T-helper 1 cell (primary cell): ENCODE measurements around the gene TSPAN1.
A peak's percentile ranks its signal among the peaks of the same experiment; 100 is the strongest.

ENCODE experiments used
- DNase-seq, 5 donors: peaks; one replicate each; pipeline ENCODE4 v3.0.0-alpha.2; 2012 to 2020

The TSPAN1 gene

GRCh38 chr1:46188295-46189030 lies 13.6 kb downstream of the TSPAN1 start:
- DNase-seq = no peak

DNA sequence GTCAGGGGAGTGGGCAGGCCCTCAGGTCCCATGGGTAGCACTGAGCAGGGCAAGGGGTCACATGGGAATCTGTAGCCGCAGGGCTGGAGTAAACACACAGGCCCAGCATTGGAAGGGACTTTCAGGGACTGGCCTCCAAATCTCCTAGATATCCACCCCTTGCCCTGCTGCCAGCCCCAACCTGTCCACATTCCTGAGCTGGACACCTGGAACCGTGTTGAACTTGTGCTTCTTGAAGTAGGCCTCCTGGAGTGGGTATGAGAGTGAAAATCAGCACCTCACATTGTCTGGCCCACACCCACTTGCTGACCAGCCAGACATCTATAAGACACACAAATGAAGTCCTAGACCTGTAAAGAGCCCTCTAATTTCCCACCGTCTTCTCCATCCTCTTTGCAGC lies 15.7 kb downstream of the TSPAN1 start:
- DNase-seq = no peak

DNA sequence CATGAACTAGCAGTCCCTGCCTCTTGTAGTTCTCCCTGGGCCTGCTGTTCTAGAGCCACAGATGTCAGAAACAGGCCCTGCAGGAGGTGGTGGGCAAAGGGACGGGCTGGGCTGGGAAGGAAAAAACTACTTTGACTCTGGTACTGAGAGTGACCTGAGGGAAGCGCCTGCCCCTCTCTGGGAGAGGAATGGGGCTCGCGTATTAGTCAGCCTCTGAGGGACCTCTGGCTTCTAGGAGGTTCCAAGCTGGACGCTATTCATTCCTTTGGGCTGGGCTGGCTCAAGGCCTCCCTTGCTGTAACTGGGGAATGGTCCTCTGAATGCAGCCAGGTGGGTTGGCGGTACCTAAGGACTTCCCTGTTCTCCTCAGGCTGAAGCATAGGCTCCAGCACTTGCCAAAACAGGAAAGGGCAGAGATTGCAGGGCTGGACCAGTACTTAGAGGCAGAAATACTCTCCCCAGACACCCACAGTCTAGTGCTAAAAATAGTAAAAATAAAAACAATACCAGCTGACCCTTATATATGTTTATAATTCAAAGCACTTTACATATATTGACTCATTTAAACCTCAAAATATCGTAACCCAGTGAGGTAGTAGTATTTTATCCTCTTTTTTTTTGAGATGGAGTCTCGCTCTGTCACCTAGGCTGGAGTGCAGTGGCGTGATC lies 16.3 kb downstream of the TSPAN1 start:
- DNase-seq = no peak

DNA sequence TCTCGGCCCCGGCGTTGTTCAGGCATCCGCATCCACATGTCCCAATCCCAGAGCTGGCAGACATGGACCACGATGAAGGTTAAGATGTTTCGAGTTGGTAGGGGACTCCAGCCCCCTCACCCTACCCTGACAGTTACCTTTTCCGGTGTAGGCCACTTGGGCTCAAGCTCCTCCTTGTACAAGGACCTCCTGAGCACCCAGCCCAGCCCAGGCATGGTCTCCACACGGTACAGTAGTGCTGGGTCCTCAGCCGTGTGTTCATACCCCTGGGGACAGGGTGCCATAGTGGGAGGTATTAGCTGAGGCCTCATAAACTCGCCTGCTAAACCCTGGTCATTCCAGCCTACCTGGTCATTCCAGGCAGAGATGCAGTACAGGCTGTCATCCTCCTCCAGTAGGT lies 17.3 kb downstream of the TSPAN1 start:
- no peak for DNase-seq

- DNase-seq = no peak
Observed at GRCh38 chr1:46193285-46193684, 18.4 kb downstream of the TSPAN1 start.

- DNase-seq = no peak
Observed at GRCh38 chr1:46193984-46194570, 19.2 kb downstream of the TSPAN1 start.

DNA sequence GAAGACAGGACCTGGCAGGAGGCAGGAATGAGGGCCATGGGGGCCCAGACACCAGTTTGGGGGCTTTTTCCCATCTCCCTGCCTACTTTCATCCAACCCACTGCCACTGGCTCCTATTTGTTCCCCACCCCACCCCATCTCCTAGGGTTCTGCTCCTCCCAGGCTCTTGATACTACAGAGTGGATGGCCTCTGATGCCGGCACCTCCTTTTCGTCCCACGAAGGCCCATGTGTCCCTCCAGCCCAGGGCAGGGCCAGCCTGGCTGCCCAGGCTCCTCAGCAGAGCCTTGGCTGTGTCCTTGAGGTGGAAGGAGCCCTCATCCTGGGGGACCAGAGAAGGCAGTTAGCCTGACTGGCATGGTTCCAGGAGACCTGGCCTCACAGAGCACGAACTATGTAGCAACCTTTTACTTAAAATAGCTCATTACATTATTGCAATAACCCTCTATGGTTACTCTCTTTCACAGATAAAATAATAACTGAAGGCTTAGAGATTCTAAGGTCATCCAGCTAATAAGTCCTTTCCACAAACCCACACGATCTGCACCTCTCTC lies 19.8 kb downstream of the TSPAN1 start:
- DNase-seq = no peak

DNA sequence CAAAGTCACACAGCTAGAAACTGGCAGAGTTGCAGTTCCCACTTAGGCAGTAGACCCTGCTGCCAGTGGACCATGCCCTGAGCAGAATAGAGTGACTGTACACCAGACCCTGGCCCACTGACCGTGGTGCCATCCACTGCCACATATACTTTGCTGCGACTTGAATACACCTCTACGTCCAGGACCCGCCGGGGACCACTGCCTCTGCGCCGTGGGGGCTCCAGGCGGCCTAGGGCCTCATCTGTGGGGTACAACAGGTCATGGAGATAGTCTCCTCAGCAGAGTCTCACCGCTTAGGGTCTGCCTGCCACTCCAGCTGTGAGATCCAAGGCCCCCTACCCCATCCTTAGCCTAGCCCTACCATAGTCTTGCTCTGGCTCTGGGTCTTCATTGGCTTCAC lies 21.7 kb downstream of the TSPAN1 start:
- no peak for DNase-seq

DNA sequence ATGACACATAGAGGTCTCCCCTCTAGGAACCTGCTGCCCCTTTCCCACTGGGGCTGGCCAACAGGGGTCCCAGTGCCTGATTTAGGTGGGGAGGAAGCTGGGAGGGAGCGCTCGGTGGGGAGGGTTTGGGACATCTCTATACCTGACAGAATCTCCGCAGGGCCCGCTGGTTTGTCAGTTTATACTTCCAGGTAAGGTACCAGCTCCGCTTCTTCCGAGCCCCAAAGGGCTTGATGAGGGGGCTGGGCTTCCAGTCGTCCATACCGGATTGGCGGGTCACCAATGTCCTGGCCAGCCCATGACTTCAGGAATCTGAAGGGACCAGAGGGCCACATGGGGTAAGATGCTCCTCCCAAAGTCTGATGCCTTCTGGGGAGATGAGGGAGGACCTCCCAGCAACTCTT lies 22.7 kb downstream of the TSPAN1 start:
- no peak for DNase-seq

- DNase-seq = peak; percentile 50 to 77 (median 63)
Observed at GRCh38 chr1:46197964-46198811, 23.3 kb downstream of the TSPAN1 start, which contains the start of gene POMGNT1. Gene POMGNT1 (minus strand): TSS chr1:46198434. CDS start chr1:46197821, 613 bp downstream.

DNA sequence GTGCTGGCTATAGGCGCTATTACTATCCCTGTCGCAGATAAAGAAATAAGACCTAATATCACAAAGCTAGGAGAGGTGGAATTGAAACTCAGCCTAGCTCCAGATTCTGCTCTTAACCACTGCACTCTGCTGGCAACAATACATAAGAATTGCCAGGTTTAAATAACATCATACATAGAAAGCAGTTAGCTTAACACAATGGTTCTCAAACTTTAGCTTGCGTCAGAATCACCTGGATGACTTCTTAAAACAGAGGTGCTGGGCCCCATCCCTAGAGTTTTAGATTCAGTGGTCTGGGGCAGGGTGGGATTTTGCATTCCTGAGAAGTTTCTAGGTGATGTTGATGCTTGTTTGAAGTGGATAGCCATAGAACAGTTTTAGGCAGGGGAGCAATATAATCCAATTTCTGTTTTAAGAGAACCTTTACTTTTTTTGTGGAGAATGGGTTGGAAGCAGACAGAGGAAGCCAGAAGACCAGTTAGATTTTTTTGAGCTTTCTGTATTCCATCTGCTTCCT lies 24.4 kb downstream of the TSPAN1 start:
- DNase-seq = no peak

- DNase-seq = no peak
Observed at GRCh38 chr1:46203738-46204405, 29.0 kb downstream of the TSPAN1 start.

DNA sequence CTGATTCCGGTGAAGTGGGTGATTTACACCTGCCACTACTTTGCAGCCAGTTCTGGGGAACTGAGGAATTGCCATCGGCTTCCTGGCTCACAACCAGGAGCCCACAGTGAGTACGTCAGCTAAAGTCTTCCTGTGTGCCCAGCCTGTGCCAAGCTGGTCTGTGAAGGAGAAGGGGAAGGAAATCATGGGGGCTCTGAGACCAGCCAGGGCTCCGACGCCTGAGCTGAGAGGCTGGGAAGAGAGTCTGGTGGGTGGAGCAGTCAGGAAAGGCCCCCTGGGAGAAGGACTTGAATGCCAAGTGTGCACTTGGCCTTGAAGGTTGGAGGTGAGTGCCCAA lies 29.5 kb downstream of the TSPAN1 start:
- DNase-seq = no peak

- no peak for DNase-seq
Observed at GRCh38 chr1:46205141-46205540, 30.3 kb downstream of the TSPAN1 start.

GRCh38 chr1:46205791-46206190 lies 30.9 kb downstream of the TSPAN1 start:
- DNase-seq = no peak

- no peak for DNase-seq
Observed at GRCh38 chr1:46206399-46206798, 31.5 kb downstream of the TSPAN1 start.

DNA sequence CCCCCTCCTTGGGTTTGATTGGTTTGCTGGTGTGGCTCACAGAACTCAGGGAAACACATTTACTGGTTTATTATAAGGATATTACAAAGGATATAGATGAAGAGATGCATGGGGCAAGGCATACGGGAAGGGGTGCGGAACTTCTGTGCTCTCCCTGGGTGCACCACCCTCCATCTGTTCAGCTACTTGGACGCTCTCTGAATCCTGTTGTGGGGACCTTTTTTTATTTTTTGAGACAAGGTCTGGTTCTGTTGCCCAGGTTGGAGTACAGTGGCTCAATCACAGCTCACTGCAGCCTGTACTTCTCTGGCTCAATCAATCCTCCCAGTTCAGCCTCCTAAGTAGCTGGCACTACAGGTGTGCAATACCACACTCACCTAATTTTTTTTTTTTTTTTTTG lies 35.7 kb downstream of the TSPAN1 start:
- DNase-seq = no peak

GRCh38 chr1:46211051-46211450 lies 36.2 kb downstream of the TSPAN1 start:
- DNase-seq = no peak

DNA sequence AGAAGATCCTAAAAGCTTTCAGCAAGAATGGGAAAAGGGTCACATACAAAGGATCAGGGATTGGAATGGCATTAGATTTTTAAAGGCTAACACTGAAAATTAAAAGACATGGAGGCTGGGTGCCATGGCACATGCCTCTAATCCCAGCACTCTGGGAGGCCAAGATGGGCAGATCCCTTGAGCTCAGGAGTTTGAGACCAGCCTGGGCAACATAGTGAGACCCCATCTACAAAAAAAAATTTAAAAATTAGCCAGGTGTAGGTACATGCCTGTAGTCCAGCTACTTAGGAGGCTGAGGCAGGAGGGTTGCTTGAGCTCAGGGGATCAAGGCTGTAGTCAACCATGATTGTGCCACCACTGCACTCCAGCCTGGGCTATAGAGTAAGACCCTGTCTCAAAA lies 40.6 kb downstream of the TSPAN1 start:
- no peak for DNase-seq

- DNase-seq = no peak
Observed at GRCh38 chr1:46218443-46218842, 43.6 kb downstream of the TSPAN1 start.

DNA sequence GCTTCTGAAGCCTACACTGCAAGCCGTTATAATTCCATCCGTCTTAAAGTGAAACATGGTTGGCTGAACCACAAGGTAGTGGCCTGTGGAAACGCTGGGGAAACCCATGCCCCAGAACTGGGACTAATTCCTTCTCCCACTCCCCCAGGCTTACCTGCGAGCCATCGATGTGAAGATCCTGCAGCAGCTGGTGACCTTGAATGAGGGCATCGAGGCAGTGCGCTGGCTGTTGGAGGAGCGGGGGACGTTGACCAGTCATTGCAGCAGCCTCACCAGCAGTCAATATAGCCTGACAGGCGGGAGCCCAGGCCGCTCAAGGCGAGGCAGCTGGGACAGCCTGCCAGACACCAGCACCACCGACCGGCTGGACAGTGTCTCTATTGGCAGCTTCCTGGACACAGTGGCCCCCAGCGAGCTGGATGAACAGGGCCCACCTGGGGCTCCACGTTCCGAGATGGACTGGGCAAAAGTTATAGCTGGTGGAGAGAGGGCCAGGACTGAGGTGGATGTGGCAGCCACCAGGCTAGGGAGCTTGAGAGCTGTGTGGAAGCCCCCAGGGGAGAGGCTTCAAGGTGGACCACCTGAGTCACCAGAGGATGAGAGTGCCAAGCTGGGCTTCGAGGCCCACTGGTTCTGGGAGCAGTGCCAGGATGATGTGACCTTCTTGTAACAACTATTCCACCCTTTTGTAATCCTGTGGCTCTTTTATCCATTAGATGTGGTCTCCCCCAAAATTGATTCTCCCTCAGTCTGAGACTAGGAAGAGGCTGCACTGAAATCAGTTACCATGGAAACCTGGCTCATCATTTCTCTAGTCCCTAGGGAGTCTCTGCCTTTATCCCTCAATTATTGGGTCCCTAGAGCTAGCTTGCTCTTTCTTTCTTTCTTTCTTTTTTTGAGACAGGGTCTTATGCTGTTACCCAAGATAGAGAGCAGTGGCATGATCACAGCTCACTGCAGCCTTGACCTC lies 44.9 kb downstream of the TSPAN1 start:
- DNase-seq = no peak
